KMS-11 (cell line): ENCODE results near the gene RSPO1.

Experiments
- H2AFZ ChIP-seq: fragments of 200-600 bp; sonication (generic); 2 replicates; pipeline ENCODE4 v1.6.1; 2016; ENCODE audit warnings: antibody characterized with exemption, mixed run types, low read depth
- H3K27ac ChIP-seq: fragments of 200-600 bp; sonication (generic); 2 replicates; pipeline ENCODE4 v1.6.1; 2016; ENCODE audit warnings: mild to moderate bottlenecking, mixed run types
- H3K27me3 ChIP-seq: fragments of 200-600 bp; sonication (generic); 2 replicates; pipeline ENCODE4 v1.6.1; 2017; ENCODE audit warnings: mild to moderate bottlenecking, low read depth, mixed run types, moderate library complexity; ENCODE audit not compliant: insufficient read depth
- H3K36me3 ChIP-seq: fragments of 200-600 bp; sonication (generic); 2 replicates; pipeline ENCODE4 v1.6.1; 2017; ENCODE audit warnings: mild to moderate bottlenecking, mixed run types; ENCODE audit not compliant: insufficient read depth
- H3K4me1 ChIP-seq: fragments of 200-600 bp; sonication (generic); 2 replicates; pipeline ENCODE4 v1.6.1; 2016; ENCODE audit warnings: mild to moderate bottlenecking, low read depth, mixed run types; ENCODE audit not compliant: poor library complexity, severe bottlenecking
- H3K4me2 ChIP-seq: fragments of 200-600 bp; sonication (generic); 2 replicates; pipeline ENCODE4 v1.7.0; 2016; ENCODE audit warnings: mild to moderate bottlenecking, mixed run types
- H3K4me3 ChIP-seq: fragments of 200-600 bp; sonication (generic); IDR thresholded peaks from 2 replicates; pipeline ENCODE4 v1.6.1; 2017; ENCODE audit warnings: low read depth, low read length, mixed read lengths; ENCODE audit not compliant: insufficient read depth
- H3K79me2 ChIP-seq: fragments of 200-600 bp; sonication (generic); 2 replicates; pipeline ENCODE4 v1.6.1; 2016; ENCODE audit warnings: low read depth, mixed run types; ENCODE audit not compliant: insufficient read depth
- H3K9ac ChIP-seq: fragments of 200-600 bp; sonication (generic); 2 replicates; pipeline ENCODE4 v1.6.1; 2016; ENCODE audit warnings: mild to moderate bottlenecking, mixed run types
- H4K20me1 ChIP-seq: fragments of 200-600 bp; sonication (generic); 2 replicates; pipeline ENCODE4 v1.6.1; 2016; ENCODE audit warnings: mild to moderate bottlenecking, mixed run types; ENCODE audit not compliant: insufficient read depth
- CTCF ChIP-seq: fragments of 200-600 bp; sonication (generic); conservative IDR thresholded peaks from 2 replicates; pipeline ENCODE4 v1.6.1; 2017; ENCODE audit warnings: low read depth, mild to moderate bottlenecking, antibody characterized with exemption, low read length, moderate library complexity, mixed read lengths

RSPO1 gene

DNA sequence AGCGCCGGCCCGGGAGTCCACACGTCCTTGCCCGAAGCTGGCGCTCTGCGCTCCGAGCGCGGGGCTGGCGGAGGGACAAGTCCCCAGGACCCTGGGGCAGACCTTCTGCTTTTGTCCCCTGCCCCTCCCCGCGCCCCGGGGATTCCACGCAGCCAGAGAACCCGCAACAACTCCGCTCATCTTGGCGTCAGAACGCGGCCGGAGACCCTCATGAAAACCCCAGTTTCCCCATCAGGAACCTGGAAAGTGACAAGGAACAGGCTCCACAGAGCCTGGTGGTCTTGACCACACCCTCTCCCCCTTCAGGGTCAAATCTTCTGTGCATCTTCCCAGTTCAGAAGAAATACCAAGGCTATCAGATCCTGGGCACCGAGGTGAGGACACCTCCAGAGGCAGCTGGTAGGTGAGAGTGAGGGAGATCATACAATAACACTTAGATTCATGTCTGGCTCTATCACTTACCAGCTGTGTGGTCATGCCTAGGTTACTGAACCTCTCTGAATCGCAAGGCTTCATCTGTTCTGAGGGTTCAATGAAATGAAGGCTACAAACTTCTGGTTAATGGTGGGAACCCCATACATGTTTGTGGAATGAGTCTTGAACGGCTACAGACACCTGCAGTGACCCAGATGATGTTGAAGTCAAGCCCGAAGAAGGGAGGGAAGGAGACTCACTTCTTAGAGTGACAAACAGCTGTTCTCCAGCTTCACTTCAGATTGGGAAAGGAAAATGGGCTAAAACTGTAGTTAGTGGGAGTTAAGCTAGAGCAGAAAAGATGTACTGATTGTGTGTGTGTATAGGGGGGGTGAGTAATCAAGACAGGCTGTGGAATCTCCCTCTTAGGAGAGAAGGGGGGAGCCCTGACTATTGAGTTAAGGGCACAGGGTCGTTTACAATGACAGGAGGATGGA is 555 bp upstream of the RSPO1 start:
- no peak overlapping the region for H3K4me2 ChIP-seq
- H2AFZ ChIP-seq = no peak overlapping the region
- H3K36me3 ChIP-seq = no peaks in the 10 kb centered on the region
- H4K20me1 ChIP-seq = no peaks in the 10 kb centered on the region
- peaks cover 28% of the 10 kb centered on the region for H3K27me3 ChIP-seq
- H3K4me1 ChIP-seq = peaks cover 2% of the 10 kb centered on the region
- no peak for TF ChIP-seq CTCF
- H3K79me2 ChIP-seq = no peaks in the 10 kb centered on the region
- no peak overlapping the region for H3K27ac ChIP-seq
- H3K4me3 ChIP-seq = no peak overlapping the region
- no peak overlapping the region for H3K9ac ChIP-seq

- no peak overlapping the region for H3K27ac ChIP-seq
- H3K4me2 ChIP-seq = no peak overlapping the region
- no peaks in the 10 kb centered on the region for H3K36me3 ChIP-seq
- TF ChIP-seq CTCF = no peak
- peaks cover 3% of the 10 kb centered on the region for H3K4me1 ChIP-seq
- H3K9ac ChIP-seq = no peak overlapping the region
- no peak overlapping the region for H3K4me3 ChIP-seq
- no peak overlapping the region for H2AFZ ChIP-seq
- H3K79me2 ChIP-seq = no peaks in the 10 kb centered on the region
- peaks cover 28% of the 10 kb centered on the region for H3K27me3 ChIP-seq
- no peaks in the 10 kb centered on the region for H4K20me1 ChIP-seq
These were observed 801 bp downstream of the RSPO1 start for GRCh38 chr1:37633938-37634243.

DNA sequence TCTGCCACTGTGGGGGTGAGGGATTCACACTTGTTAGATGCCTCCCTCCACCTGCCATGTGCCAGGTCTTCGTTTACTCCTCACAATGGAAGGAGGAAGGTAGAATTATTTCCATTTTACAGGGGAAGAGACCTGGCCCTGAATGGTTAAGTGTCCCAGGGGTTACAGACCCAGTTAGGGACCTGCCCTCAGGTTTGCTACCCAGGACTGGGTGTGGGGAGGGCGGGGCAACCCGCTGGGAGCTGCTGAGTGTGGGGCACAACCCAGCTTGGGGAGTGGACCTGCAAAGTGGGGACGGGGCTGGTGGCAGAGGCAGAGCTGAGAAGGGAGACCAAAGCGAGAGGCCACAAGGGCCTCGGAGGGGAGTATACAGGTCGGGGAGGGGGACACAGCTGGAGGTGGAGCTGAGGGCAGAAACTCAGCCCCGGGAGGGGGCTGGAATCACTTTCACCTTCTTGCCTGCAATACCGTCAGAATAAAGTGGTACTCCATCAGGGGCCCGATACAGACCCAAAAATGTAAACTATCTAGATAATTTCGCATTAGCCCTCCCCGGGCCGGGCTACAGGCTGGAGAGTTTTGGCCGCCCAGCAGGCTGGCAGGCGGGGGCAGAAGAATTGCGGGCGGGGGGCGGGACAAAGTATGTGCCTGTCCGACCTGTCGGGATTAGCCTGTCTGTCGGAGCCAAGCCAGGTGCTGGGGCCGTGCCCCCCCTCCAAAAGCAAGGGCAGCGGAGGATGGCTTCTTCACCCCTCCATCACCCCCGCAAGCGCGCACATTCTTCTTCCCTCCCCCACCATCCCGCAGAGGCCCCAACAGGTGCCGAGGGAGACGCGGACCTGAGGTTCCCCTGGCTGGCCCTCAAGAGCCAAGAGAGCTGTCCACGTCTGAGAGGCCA is 1.4 kb downstream of the RSPO1 start:
- Histone ChIP-seq H2AFZ (no peak overlapping the region), H3K4me3 (no peak overlapping the region), H3K27ac (no peak overlapping the region), H3K36me3 (no peaks in the 10 kb centered on the region), H3K4me1 (peaks cover 9% of the 10 kb centered on the region), H3K9ac (no peak overlapping the region), H3K79me2 (no peaks in the 10 kb centered on the region), H4K20me1 (no peaks in the 10 kb centered on the region), H3K4me2 (no peak overlapping the region), H3K27me3 (peaks cover 28% of the 10 kb centered on the region)
- no peak for TF ChIP-seq CTCF

GRCh38 chr1:37631036-37631435 is 3.7 kb downstream of the RSPO1 start:
- Histone ChIP-seq H3K27ac (no peak overlapping the region), H3K4me2 (no peak overlapping the region), H3K27me3 (peaks cover 26% of the 10 kb centered on the region; the same call in 1 of the 2 replicates), H3K79me2 (no peaks in the 10 kb centered on the region), H4K20me1 (no peaks in the 10 kb centered on the region), H3K36me3 (no peaks in the 10 kb centered on the region), H3K4me3 (no peak overlapping the region), H2AFZ (no peak overlapping the region), H3K4me1 (peaks cover 21% of the 10 kb centered on the region), H3K9ac (no peak overlapping the region)
- no peak for TF ChIP-seq CTCF
